Measurements from ENCODE around the gene HBEGF.

The HBEGF gene

DNA sequence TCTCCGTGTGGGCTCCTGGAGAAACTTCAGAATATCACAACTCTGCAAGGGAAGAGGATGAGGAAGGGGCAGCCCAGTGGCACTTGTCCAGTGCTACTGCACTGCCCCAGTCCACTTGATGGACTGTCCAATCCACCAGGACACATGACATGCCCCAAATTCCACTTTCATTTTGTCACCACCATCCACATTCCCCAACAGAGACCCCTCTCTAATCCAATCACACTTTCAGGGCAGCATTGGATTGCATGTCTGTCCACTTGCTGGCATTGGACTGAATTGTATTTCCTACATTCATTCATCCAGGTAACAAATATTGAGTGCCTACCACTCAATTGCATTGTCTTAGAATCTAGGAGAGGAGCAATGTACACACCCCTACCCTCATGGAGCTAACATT, 14.8 kb downstream of the HBEGF start:
- no peak for DNase-seq

DNA sequence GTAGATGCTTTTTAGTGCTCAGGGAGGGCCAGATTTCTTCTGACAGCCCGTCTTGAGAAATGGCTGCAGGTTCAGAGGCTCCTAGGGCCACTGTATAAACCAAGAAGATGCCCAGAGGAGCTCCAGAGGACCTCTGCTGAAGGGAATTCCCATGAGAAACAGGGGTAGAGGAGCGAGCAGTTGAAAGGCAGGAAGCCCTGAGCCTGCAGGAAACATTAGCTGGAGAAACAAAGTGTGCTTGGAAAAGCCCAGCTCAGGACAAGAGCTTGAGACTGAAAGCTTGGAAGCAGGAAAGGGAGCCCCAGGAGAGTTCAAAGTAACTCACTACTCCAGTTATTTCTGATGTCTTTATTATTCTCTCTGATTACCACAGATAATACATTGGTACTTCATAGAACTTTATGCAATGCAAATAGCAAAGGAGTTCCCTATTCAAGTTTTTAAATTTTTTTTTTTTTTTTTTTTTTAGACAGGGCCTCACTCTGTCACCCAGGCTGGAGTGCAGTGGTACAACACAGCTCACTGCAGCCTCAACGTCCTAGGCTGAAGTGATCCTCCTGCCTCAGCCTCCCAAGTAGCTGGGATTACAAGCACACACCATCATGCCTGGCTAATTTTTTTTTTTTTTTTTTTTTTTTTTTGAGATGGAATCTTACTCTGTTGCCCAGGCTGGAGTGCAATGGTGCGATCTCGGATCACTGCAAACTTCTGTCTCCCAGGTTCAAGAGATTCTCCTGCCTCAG, 16.5 kb downstream of the HBEGF start:
- DNase-seq = no peak

- no peak for DNase-seq
These were observed 18.2 kb downstream of the HBEGF start for GRCh38 chr5:140328036-140328764.

- DNase-seq = no peak
These were observed 18.8 kb downstream of the HBEGF start for GRCh38 chr5:140327589-140327988.

DNA sequence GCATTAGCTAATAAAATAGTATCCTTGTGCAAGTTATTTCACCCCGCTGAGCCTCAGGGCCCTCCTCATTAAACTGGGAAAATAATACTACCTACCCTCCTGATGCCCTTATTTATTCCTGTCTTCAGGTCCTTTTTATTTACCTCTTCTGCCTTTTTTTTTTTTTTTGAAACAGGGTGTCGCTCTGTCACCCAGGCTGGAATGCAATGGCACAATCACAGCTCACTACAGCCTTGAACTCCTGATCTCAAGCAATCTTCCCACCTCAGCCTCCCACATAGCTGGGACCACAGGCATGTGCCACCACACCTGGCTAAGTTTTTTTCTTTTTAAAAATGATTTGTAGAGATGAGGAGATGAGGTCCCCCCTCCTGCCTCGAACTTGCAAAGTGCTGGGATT, 20.9 kb downstream of the HBEGF start:
- DNase-seq = no peak

- DNase-seq = no peak
These were observed 21.7 kb downstream of the HBEGF start for GRCh38 chr5:140324617-140325241.

DNA sequence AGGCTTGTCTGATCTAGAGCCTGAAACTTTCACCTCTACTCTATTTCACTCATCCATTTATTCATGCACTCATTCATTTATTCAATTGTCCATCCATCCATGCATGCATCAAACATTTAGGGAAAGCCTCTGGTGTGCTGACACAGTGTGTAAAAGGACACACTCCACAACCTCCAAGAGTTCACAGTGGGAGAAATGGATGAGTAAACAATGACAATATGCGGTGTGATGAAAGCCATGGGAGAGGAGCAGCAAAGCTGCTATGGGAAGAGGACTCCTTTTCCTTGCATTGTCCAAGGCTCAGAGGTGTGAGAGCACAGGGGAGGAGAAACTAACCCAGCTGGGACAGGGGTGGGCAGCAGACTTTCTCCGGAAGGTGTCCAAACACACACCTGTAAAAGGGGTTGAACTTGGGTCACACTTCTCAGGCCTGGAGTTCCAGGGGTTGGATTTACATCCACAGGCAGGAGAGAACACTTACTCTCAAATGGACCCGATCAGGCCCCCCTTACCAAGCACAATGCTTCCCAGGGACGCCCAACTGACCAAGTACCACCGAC, 22.3 kb downstream of the HBEGF start:
- no peak for DNase-seq

DNA sequence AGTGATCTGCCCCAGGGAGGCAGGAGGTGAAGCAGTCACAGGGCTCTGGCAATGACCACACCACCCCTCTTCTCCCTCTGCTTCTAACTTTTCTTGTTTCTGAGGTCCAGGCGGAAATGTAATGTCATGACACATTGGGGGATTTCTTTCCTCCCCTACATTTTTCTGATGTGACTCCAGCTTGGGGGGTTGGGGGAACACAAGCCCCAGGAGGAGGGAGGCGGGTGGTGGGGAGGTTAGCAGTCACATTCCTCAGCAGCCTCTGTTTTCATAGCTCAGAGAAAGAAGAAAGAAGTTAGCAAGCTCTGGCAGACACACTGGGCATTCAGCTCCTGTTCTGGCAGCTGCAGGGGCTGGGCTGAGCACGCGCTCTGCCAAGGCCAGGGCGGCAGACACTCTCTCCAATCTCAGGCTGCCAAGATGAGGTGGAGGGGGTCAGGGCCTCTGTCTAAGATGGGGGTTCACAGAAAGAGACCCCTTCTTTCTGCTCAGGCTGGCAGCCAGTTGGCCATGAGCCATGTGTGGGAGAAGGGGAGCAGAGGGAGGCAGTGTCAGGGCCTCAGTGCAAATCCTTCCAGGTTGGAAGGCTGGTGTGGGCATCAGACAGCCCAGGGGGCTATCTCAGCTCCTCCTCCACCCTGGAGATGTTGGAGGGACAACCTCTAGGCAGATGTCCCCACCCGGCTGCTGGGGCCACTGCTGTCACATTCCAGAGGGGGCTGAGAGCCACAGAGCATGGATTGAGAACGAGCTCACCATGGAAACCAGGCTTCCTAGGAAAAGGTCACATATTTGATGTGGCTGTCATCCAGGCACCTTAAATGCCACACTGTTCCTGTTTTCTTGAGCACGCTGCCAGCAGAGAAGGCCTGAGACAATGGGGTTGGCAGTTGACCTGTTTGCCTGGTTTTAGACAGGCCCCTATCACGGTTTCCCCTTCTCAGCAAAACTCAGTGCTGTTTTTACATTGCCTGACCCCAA, 23.4 kb downstream of the HBEGF start:
- DNase-seq = no peak

GRCh38 chr5:140321796-140322195, 24.6 kb downstream of the HBEGF start:
- no peak for DNase-seq

DNA sequence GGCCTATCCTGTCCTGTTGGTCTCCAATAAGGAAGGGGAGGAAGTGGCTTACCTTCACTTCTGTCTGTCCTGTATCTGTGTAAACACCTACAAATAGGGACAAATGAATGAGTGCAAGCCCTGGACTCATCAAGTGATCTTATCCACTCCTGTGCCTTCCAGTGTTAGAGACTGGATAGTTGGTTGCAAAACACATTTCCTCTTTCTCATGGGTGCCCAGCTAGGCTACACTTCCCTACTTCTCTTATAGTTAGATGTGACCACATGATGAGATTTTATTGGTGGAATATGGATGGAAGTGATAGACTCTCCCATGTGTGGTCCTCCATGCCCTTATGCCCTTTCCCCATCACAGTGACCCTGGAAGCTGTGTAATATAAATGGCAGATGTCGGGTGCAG, 26.6 kb downstream of the HBEGF start:
- no peak for DNase-seq

DNA sequence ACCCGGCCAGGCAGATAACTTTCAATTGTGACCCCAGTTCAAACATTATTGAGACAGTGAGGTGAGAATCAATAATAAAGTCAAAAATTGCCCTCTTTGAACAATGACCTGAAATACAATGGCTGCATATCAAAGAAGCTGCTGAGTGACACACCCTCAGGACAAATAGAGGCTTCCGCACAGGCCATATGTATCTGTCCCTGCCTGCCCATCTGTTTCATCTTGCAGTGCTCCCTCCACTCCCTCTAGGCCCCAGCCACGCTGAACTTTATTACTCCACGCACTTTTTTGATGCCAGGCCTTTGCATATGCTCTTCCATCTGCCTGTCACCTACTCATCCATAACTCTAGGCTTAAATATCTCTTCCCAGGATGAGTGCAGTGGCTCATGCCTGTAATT, 27.6 kb downstream of the HBEGF start:
- DNase-seq = no peak

GRCh38 chr5:140317859-140318258, 28.5 kb downstream of the HBEGF start:
- DNase-seq = no peak

- no peak for DNase-seq
These were observed 33.6 kb downstream of the HBEGF start for GRCh38 chr5:140312791-140313189.

- no peak for DNase-seq
These were observed 34.2 kb downstream of the HBEGF start for GRCh38 chr5:140312067-140312790.

DNA sequence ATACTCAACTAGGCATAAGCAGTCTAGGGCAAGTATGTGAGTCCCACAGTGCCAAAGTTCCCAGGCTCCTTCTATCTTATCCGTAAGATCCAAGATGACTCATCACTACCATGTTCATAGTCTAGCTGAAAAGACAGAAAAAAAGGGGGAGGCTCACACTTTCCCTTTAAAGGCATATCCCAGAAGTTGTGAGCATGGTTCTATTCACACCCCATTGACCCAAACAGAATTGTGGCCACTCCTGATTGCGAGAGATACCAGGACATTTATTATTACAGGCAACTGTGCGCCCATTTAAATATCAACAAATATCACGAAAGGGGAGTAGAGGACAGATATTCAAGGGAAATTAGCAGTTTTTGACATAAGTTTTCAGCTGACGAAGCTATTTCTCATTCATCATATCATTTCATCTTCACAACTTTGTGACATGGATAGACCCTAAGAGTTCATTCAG, 35.4 kb downstream of the HBEGF start:
- no peak for DNase-seq

DNA sequence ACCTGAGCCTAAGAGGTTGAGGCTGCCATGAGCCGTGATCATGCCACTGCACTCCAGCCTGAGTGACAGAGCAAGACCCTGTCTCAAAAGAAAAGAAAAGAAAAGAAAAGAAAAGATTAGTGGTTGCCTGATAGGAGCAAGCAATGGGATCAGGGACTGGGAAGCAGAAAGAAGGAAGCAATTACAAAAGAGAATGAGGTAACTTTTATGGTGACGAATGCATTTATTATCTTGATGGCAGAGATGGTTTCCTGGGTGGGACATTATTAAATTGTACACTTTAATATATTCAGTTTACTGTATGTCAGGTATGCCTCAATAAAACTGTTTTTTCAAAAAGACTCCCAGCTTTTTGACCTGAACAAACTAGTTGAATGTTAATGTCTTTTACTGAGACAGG, 36.0 kb downstream of the HBEGF start:
- DNase-seq = no peak

DNA sequence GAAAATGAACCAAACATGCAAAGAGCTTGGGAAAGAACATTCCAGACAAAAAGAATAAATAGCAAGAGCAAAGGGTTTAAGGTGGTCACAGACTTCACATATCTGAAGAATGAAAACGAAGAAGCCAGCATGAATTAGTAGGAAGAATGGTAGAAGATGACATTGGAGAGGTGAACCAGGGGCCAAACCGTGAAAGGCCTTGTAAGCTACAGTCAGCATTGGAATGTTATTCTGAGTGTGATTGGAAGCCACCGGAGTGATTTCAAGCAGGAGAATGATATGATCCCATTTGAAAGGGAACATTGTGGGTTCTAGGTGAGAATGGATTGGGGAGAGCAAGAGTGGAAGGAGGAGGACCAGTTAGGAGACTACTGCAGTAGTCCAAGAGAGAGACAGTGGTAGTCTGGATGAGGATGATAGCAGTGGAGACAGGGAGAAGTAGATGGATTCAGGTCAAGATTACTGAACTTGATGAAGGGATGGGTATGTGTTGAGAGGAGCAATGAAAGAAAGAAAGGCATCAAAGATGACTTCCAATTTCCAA, 36.6 kb downstream of the HBEGF start:
- DNase-seq = no peak

DNA sequence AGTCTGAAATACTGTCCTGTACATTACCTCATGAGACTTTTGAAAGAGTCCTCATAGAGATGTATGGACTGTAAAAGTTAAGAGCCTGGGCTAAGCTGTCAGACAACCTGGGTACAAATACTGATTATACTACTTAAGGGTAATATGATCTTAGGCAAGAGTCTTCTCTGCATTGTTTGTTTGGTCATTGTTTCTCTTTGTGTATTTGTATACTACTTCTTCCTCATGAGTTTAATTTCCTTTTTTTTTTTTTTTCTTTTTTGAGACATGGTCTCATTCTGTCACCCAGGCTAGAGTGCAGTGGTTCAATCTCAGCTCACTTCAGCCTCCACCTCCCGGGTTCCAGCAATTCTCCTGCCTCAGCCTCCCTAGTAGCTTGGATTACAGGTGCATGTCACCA, 40.9 kb downstream of the HBEGF start:
- no peak for DNase-seq

GRCh38 chr5:140303966-140304365, 42.4 kb downstream of the HBEGF start:
- DNase-seq = no peak

DNA sequence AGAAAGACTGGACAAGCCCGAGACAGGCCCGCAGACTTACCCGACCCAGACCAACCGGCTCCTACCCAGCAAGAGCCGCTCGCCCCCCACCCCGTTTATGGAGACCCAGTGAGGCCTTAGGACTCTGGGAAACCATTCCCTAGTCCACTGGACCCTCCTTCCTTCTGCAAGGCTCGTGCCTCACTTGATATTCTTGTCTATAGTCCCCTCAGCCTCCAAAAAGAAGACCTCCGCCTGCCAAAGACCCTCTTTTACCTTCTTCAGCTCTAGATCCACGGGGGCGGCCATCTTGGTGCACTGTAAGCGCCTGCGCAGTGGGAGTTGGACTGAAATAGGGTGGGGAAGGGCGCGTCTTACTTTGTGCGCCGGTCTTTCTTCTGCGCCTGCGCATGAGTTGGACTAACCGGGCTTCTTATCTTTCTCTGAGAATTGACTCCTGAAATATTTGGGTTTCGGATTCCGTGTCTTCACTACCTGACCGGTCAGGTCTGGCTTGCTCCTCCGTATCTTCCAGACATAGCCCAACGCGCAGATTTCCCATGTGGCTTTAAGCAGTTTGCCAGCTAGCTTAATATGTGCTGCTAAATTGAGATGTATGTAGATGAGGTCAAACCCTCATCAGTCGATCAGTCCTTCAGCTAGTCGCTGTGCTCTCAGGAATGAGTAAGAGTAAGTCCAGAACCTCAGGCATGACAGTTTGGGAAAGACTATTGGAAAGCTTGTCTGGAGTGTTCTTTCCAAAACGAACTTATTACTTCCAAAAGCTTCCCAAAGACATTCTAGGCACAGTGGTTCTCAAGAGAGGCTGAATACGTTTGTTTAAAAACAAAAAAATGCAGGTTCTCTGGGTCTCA, 43.4 kb downstream of the HBEGF start, which contains the start of gene PFDN1:
Gene PFDN1 (minus strand): TSS at position 316 of the 854 bp plus-strand sequence. CDS start 28 bp downstream, at position 288.
- peak; percentile 94 for DNase-seq
